T-helper 22 cell (primary cell): Measurements from ENCODE around the gene DERL3.

Experiments
- DNase-seq: peaks from one replicate; pipeline ENCODE4 v3.0.0-alpha.2; 2020; ENCODE audit warnings: low read depth

DERL3 gene

DNA sequence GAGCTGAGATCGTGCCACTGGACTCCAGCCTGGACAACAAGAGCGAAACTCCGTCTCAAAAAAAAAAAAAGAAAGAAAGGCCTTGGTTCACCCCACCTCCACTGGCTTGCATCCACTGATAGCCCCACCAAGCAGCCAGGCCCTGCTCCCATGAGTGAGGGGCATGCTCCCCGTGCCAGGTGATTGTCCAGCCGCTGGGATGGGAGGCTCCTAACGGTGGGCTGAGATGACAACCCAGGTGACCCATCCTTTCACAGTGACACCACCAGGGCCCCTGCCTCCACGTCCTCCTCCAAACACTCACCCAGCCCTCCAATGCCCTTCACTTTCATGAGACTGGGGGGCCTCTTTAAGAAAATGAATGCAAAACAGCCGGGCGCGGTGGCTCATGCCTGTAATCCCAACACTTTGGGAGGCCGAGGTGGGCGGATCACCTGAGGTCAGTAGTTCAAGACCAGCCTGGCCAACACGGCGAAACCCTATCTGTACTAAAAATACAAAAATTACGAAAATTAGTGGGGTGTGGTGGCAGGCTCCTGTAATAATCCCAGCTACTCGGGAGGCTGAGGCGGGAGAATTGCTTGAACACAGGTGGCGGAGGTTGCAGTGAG, 8.6 kb upstream of the DERL3 start:
- DNase-seq: no peak

DNA sequence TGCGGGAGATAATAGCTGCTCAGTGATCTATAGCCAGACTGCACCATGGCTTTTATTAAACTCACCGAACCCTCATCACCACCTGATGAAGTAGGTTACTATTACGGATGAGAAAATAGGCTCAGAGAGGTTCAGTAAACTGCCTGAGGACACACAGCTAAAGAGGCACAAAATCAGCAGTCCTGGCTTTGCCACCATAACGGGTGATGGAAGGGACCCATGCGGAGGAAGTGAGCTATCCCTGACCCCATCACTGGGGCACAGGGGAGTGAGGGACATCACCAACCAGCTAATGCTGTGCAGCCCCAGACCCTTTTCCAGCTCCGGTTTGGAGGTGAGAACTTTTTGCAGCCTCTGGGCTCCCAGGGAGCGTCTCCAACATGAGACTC, 7.3 kb upstream of the DERL3 start:
- no peak for DNase-seq

GRCh38 chr22:23845265-23846080, 6.7 kb upstream of the DERL3 start:
- DNase-seq: no peak

- no peak for DNase-seq
These were observed 6.0 kb upstream of the DERL3 start for GRCh38 chr22:23844739-23845202.

GRCh38 chr22:23842599-23842998, 3.8 kb upstream of the DERL3 start:
- no peak for DNase-seq

GRCh38 chr22:23841736-23842445, 3.1 kb upstream of the DERL3 start:
- DNase-seq: no peak

GRCh38 chr22:23841292-23841691, 2.5 kb upstream of the DERL3 start:
- no peak for DNase-seq

GRCh38 chr22:23840026-23840425, 1.2 kb upstream of the DERL3 start:
- no peak for DNase-seq

GRCh38 chr22:23837911-23838680, 710 bp downstream of the DERL3 start:
- no peak for DNase-seq

DNA sequence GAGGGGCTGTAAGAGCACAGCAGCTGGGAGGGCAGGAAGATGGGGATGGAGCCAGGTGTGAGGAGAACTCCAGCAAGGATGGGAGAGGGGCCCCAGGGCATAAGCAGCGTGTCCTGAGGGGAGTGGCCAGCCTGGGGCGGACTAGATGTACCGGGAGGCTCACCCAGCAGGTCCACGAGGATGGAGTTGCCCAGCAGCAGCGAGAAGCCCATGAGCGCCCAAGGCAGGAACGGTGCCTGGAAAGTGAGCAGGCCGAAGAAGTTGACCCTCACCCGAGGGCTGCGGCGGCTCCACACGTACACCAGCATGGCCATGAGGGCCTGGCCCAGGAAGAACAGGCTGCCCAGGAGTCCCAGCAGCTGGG, 1.3 kb downstream of the DERL3 start:
- no peak for DNase-seq

DNA sequence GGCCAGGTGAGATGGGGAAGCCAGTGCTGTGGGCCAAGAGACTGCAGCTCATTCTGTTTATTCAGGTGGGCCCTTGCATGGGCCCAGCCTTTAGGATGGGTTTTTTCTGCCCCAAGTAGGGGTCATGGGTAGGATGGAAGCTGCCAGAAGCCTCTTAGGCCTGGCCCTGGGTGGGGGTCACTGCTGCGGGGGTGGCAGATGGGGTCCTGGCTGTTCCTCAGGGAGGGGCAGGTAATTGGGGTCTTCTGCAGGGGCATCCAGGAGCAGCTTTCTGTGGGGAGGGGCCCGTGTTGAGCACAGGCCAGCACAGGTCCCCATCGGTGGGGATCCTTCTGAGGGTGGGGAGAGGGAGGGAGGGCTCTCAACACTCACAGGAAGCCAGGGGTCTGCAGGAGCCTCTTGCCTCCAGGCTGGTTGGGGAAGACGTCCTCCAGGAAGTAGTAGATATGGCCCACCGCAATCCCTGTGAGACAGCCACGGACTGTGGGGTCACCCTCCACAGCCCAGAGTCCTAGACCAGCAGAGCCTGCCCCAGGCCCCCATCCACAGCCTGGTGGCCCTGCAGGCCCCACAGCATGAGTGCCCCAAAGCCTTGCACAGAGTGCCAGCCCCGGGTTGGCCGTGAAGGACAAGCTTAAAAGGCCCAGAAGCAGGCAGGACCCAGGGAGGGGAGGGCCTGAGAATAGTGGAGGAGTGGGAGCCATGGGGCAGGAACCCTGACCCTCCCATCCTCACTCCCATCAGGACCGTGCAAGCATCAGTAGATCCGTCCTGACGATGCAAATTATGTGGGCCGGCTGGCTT, 1.9 kb downstream of the DERL3 start:
- no peak for DNase-seq

DNA sequence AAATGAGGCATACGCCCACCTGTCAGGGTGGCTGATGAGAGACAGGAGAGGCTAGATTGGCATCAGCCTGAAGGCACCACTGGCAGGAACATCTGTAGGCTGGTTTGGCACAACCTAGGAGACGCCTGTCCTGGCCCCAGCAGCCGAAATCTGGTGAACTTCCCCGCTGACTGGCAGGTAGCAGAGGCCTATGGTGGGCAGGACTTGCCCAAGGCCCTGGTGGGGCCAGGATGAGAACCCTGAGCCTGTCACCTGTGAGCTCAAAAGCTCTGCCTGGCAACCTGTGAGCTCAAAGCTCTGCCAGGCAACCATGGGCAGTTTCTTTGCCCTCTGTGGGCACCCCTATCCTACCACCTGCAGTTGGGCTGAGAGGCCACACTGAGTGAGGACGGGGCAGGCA, 2.5 kb downstream of the DERL3 start:
- no peak for DNase-seq

GRCh38 chr22:23835484-23836144, 3.2 kb downstream of the DERL3 start:
- no peak for DNase-seq

DNA sequence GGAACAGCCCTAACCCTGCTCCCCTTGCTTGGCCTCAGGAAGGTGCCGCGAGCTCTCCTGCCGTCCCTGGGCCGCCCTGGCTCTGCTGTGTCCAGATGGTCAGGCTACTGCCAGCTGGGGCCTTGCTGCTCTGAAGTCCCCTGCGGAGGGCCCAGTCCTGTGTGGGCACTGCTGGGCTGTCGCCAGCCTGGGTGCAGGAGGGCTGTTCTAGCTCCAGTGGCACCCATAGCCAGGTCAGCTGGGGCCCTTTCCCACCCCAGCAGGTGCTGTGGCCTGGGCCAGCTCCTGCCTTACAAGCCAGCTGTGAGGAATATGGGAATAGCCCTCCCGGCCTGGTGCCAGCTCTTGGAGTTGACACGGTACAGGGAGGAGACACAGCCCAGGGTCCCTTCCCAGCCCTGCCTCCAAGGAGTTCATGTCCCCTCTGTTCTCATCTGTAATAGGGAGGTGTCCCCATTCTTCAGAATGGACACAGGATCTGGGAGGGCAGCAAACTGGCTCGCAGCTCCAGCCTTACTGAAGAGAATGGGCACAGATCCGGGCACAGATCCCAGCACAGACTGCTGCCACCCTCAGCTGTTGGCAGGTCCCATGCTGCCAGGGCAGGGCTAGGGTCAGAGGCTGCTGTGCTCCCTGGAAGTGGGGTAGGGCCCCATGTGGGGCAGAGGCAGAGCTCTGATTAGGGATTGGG, 3.9 kb downstream of the DERL3 start:
- no peak for DNase-seq

GRCh38 chr22:23834406-23834792, 4.4 kb downstream of the DERL3 start:
- DNase-seq: no peak

GRCh38 chr22:23833911-23834317, 4.9 kb downstream of the DERL3 start:
- DNase-seq: no peak

DNA sequence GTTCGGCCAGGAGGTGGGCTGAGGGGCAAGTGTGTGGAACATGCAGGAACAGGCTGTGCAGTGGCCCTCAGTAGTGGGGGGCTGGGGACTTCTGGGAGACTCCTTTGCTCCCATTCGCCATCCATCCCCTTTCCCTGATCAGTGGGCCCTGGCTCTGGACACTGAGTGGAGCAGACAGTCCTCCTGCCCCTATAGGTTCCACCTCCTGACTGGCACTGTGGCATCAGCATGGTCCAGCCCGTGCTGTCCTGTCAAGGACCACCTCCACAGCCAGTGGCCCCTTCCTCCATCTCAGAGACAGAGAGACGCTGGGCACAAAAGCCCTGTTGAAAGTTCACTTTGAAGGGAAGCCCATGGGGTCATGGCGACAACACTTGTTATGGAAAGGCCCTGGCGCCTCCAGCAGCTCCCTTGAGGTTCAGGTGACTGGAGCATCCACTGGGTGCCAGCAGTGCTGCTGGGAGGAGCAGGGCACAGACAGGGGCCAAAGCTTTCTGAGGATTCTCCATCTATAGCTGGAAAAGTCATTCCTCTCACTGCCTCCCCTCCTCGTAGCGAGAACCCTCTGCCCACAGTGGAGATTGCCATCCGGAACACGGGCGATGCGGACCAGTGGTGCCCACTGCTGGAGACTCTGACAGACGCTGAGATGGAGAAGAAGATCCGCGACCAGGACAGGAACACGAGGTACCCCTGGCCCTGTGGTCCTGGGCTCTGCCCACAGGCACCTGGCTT, 5.6 kb downstream of the DERL3 start:
- DNase-seq: no peak

DNA sequence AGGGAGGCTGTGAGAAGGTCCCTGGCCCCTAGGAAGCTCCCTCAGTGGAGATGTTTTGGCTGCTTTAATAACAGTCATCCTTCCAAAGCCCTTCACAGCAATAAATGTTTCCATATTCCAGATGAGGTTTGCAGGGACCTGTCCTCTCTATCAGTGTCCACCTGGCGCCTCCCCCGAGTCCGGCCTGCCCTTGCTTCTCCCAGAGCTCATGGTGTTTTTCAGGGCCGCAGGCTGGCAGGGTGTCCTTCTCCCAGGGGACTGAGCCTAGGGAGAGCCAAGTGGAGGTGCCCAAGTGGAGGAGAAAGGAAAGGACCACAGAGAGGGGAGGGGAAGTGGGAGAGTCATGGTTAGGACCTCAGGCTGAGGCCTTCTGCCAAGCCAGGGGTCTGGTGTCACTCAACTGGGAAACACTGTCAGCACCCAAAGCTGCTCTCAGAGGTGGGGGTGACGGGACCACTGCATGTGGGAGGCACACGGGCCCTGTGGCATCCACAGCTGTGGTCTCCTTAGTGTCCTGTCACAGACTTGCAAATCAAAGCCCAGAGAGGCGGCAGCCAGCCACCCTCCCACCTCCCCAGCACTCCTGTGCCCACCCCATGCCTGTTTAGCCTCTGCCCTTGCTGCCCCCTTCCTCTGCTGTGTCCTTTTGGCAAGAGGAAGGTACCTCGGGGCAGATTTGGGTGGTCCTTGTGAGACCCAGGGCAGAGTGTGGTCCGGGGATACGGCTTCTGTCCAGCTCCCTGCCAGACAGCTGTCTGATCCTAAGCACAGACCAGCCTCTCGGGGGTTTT, 6.4 kb downstream of the DERL3 start:
- no peak for DNase-seq

DNA sequence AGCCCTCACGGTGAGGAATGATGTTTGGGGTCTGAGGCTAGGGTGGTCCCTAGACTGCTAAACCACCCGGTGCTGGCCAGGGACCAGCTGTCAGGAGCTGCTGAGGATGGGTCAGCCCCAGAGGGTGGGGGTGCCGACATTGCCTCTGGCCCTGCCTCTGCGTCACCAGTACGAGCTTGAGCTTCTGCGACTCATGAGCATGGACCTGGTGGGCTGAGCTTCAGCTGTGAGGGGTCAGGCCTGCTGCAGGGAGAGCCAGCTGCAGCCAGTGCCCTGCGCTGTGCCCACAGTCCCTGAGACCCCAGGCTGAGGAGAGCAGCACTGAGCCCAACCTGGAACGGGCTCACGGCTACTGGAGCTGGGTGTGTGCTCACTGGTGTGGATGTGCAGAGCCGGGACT, 7.0 kb downstream of the DERL3 start:
- no peak for DNase-seq
